ENCODE measurements around the gene TMEM185B.

TMEM185B gene

GRCh38 chr2:120230515-120231471 is 7.6 kb upstream of the TMEM185B start:
- no peak for DNase-seq

DNA sequence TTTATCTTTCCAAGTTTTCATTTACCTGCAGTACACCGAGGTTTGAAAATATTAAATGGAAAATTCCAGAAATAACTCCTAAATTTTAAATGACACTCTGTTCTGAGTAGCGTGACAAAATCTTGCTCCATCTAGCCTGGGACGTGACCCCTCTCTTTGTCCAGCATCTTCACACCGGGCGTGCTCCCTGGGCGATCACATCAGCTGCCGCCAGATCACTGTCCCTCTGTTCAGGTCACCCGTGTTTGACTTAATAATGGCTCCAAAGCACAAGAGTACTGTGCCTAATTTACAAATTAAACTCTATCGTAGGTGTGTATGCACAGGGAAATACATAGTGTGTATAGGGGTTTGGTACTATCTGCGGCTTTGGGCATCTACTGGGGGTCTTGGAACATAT is 6.1 kb upstream of the TMEM185B start:
- DNase-seq, result no peak

DNA sequence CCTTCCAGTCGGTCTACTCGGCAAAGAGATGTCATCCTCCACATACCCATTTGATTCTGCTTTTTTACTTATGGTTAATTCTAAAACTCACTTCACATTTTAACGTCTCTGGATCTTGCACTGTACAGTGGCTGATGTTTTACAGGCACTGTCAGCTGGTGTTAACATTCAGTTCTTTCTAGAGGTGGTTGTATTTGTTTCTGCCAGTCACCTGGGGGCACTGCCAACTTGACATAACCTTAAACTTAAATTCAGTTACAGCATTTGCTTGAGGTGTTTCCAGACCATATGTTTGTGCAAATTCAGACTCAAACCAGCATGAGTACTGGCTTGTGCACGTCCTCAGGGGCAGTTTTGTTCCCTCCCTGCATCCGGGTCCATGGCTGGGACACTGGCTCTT is 5.3 kb upstream of the TMEM185B start:
- no peak for DNase-seq

DNA sequence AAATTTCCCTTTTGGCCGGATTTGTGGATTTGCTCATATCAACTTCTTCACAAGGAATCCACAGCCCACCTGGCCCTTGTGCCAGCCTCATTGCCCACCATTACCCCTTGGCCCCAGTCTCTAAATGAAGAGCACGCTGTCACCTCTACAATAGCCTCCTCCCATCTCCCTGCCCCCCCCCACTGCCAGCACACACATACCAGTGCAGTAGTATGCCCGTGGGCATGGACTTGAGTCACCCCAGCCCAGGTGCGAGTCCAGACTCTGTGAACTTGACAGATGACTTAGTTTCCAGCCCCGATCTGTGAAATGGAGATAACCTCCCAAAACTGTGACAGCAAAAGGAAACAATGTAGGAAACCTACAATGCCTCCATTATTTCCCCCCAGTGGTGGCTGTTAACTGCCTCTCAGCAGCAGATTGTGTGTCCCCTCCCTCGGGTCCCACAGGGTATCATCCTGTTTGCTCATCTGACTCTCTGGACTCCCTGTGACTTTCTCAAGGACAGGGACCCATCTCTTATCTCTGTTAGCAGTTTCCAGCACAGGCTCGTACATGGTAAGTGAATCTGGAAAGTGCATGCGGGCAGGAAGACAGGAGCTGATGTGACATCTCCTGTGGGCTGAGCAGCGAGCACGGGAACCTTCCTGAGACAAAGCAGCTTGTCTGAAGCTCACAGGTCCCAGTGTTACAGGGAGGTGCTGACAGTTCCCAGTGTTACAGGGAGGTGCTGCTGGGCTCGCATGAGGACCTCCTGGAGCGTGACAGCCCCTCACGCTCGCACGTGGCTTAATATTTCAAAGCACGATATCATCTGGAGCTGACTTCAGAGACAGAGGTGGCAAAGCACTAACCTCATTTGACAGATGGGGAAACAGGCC is 4.2 kb upstream of the TMEM185B start:
- DNase-seq, result no peak

- no peak for DNase-seq
These were observed 3.1 kb upstream of the TMEM185B start for GRCh38 chr2:120226316-120226715.

GRCh38 chr2:120225549-120226065 is 2.4 kb upstream of the TMEM185B start:
- no peak for DNase-seq

DNA sequence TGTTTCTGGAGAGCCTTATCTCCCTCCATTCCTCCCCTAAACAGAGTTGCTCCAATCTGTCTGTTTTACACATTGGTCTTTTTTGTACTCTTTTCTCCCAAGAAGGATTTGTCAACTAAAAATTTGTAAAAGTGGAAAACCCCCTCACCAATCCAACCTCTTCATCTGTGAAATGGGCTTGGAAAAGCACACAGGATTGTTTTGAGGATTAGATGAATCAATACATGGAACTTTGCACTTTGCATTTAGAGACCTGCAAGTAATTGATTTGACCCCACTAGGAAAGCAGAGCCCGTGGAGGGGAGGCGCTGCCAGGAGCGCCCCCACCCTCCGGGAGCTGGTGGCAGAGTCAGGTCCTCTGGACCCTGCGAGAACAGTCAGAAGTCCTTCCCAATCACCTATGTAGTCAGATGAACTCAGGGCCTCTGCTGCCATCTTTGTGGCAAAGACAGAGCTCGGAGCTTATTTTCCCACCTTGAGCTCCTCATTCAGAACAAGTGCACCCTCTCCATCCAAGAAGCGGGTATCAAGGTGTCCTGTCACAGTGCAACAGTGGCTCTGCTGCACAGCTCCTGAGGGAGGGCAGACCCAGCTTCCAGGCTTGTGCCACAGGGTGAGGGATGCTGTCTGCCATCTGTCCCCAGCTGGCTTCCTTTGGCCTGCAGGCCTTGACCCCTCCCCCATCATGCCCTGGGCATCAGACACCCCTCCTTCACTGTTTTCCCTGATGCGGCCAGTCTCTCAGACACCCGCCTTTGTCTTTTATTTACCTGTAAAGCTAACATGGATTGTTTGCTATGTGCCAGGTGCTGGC is 1.7 kb upstream of the TMEM185B start:
- DNase-seq, result no peak

DNA sequence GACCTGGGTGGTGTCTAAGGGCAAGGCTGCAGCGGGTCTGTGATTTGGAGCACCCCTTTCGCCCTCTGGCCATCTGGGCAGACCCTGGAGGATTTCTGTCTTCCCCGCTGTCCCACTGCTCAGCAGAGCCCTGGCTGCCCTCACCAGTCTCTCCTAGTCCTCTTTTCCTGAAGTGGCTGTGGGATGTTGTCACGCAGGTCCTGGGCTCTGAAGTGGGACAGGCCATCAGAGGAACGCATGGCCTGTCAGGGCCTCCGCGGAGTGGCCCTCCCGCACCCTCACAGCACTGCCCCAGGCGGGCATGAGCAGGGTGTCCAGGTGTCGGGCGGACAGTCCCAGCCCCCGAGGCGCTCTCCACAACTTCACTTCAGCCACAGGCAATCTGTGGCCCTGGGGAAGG is 1.1 kb upstream of the TMEM185B start:
- DNase-seq, result no peak

- DNase-seq, result no peak
These were observed 790 bp downstream of the TMEM185B start for GRCh38 chr2:120222186-120223033.

DNA sequence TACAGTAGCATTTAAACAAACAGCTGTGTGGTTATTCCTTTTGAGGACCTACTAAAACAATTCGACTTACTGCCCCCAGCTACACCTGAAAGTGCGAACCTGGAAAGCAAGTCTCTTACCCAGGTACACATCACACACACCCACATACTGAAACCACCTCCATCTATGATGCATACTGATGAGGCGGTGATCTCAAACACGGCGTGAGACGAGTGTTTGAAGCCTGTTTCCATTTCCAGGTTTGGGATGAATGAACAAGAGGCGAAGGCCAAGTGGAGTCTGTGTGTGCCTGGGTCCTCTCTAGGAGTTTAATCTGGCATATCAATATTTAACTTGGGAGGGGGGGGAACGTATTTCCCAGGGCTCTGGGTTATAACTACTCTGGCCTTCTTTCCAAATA is 1.6 kb downstream of the TMEM185B start:
- no peak for DNase-seq

DNA sequence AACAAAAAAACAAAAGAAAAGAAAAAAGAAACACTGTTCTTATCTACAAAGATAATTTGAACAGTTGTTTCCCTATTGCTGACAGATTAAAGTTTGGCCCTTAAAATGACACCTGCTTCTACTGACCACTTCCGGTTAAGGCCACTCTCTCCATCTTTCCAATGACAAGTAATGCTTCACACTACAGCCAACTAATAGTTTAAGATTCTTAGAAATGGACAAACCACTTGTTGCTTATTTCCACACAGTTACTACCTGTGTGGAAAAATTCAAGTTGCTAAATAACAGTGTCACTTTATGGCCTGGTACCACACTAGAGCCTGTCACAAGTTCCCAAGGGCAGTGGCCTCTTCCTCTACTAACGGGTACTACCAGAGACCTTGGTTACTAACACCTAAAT is 2.4 kb downstream of the TMEM185B start:
- DNase-seq, result no peak

DNA sequence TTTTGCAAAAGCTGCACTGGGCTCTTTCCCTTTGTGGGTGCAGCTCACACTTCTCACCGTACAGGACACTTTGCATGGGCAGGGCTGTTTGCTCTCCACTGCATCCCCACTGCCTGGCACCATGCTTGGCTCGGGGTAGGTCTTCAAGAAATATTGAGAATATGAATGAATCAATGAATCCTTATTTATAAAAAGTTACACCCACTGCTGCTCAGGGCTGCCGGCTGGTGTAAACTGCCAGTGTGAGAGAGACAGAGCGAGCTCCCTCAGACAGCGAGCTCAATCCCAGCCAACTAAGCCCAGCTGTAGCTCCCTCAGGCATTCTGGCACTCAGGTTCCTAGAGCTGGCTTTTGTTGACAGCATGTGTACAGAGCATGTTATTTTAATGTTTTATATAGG is 3.4 kb downstream of the TMEM185B start:
- no peak for DNase-seq

- no peak for DNase-seq
These were observed 3.9 kb downstream of the TMEM185B start for GRCh38 chr2:120219291-120219690.

- no peak for DNase-seq
These were observed 5.0 kb downstream of the TMEM185B start for GRCh38 chr2:120218181-120218580.

DNA sequence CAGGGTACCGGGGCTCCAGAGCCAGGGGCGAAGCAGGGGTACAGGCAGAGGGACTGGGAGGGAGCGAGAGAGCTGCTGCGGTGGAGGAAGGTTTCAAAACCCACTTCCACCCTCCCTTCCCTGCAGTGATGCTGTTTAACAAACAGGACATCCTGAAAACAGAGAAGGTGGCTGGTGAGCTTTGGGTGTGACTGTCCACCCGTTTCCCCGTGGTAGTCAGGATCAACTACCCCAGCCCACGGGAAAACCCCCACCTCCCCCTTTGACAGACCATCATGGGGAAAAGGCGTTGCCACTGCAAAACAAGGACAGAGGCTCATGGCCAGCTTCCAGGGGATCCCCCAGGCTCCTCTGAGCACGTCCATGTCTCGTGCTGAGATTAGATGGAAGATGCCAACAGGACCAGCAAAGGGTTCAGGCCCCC is 12.9 kb downstream of the TMEM185B start:
- DNase-seq, result no peak

GRCh38 chr2:120209427-120210269 is 13.6 kb downstream of the TMEM185B start:
- no peak for DNase-seq

DNA sequence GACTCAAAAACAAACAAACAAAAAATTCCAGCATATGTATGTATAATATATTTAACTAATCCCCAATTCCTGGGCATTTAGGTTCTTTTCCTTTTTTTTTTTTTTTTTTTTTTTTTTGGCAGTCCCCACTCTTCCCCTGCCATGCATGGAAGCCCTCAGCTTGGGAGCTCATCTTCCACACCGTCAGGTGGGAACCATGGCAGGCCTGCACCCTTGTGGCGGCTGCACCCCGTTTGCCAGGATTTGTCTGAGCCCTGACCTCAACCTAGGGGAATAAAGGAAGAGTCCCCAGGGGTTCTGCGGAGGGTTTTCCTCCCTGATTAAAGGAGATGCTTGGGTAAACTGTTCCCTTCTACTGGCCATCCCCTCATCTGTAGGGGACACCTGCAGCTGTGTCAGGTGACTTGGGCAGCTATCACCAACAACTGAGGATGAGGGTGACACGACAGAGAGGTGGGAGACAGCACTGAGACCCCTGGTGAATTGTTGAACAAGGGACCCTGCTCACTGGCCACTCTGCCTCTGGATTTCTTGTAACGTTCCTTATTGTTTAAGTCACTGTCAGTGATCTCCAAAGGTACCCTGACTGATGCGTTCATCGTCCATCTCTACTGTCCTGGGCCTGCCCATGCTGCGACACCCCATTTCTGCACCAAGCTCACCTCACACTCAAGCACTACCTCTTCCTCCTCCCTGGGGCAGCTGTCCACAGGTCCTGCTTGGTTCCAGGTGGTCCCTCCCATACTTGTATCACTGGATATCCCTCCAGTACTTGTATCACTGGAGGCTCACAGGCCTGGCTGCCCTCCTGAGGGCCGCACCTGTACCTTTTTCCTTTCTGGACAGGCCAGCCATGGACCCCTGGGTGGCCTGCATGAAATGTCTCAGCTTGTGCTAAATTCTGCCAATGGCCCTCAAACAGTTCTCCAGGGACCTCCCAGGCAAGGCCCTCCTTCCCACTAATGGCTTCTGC is 14.5 kb downstream of the TMEM185B start:
- DNase-seq, result no peak

DNA sequence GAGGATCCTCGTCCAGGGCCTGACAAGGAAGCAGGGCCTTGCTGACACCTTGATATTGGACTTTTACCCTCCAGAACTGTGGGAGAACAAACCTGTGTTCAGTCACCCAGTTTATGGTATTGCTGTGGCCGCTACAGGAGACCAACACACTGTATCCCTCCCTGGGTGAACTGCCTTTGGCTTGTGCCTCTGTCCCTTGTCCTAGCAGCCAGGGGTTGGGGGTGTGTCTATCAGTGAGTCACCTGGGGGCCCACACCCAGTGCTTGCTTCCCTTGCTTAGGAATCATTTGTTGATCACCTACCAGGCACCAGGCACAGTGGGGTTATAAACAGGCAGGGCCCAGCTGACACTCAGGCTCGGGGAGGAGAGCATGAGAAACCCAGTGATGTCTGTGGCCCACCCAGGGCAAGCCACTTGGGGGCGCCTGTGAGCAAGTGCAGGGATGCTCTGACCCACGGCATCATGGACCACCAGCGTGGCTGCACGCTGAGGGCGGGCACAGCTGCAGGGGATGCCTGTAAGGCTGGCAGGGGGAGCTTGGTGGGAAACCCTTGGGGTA is 17.1 kb downstream of the TMEM185B start:
- DNase-seq, result no peak

All from fibroblast of skin of right quadriceps (primary cell).